Suprapubic skin (tissue), 3 donors: ENCODE measurements around the gene RNF144B.

ENCODE experiments used
- EP300 ChIP-seq: sonication (generic); formaldehyde crosslinking; IDR thresholded peaks from one replicate; pipeline ENCODE4 v1.6.1; 2017; ENCODE audit warnings: antibody characterized with exemption
- POLR2A ChIP-seq, 2 donors: fragments of 450-650 bp; IDR thresholded peaks; one replicate each; pipeline ENCODE4 v1.6.1; 2017; ENCODE audit warnings: antibody characterized with exemption in 2 of 2, mild to moderate bottlenecking in 2 of 2, moderate library complexity in 2 of 2
- TF ChIP-seq, protein P1 (sequence below), 2 donors: fragments of 200-600 bp in 1 of 2; fragments of 450-650 bp in 1 of 2; sonication (generic) in 1 of 2; IDR thresholded peaks; one replicate each; pipeline ENCODE4 v1.5.1; 2016 to 2019; ENCODE audit warnings: antibody characterized with exemption in 2 of 2, mild to moderate bottlenecking in 1 of 2, moderate library complexity in 1 of 2

DNA sequence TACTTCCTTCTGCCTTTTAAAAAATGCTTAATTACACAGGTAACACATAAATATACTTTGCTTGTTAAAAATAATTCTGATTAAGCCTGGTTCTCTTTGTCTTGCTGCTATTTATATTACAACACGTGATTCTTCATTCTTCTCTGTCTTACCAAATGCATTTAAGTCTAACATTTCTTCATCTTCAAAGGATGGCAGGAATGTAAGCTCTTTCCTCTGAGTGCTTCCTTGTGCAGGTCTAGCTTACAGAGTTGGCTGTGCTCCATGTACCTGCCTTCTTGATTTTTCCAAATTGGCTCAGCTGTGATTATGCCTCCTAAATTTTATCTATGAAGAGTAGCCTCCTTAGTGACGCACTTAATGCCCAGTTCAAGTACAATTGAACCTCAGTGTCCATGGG is 44.4 kb downstream of the RNF144B start:
- TF ChIP-seq, protein P1, sequence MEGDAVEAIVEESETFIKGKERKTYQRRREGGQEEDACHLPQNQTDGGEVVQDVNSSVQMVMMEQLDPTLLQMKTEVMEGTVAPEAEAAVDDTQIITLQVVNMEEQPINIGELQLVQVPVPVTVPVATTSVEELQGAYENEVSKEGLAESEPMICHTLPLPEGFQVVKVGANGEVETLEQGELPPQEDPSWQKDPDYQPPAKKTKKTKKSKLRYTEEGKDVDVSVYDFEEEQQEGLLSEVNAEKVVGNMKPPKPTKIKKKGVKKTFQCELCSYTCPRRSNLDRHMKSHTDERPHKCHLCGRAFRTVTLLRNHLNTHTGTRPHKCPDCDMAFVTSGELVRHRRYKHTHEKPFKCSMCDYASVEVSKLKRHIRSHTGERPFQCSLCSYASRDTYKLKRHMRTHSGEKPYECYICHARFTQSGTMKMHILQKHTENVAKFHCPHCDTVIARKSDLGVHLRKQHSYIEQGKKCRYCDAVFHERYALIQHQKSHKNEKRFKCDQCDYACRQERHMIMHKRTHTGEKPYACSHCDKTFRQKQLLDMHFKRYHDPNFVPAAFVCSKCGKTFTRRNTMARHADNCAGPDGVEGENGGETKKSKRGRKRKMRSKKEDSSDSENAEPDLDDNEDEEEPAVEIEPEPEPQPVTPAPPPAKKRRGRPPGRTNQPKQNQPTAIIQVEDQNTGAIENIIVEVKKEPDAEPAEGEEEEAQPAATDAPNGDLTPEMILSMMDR (IDR thresholded peaks at IDR 0.05): no peak
- TF ChIP-seq POLR2A (IDR thresholded peaks at IDR 0.05): no peak
- no peak for TF ChIP-seq EP300
